ENCODE data around the gene GPR153.

DNA sequence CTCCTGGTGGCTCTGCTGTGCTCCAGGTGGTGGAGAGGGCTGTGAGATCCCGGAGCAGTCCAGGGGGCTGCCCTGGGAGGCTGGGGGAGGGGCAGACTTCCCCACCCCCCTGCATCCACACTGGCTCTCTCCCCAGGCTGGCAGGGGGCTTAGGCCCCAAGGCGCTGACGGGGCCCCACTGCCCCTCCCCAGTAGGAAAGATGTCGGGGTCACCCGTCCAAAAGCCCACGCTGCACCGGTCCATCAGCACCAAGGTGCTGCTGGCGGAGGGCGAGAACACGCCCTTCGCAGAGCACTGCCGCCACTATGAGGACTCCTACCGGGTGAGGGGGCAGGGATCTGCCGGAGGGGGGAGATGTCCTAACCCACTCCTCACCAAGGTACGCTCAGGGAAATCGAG, 49.2 kb downstream of the GPR153 start:
- no peak for TF ChIP-seq CTCF (IDR thresholded peaks at IDR 0.05)
- TF ChIP-seq POLR2A (IDR thresholded peaks at IDR 0.05) = no peak
